NCI-H1436 (cell line): ENCODE data around the gene RGS1.
"Not testable (repeated sequence)": the region's sequence is repeated elsewhere in the genome, so short reads cannot be mapped to it uniquely, and the experiment has no call there.

ENCODE experiments used
- DNase-seq: peaks from one replicate; lab custom pipeline; 2025; lab: John Stamatoyannopoulos, UW

RGS1 gene, protein sequence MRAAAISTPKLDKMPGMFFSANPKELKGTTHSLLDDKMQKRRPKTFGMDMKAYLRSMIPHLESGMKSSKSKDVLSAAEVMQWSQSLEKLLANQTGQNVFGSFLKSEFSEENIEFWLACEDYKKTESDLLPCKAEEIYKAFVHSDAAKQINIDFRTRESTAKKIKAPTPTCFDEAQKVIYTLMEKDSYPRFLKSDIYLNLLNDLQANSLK

DNA sequence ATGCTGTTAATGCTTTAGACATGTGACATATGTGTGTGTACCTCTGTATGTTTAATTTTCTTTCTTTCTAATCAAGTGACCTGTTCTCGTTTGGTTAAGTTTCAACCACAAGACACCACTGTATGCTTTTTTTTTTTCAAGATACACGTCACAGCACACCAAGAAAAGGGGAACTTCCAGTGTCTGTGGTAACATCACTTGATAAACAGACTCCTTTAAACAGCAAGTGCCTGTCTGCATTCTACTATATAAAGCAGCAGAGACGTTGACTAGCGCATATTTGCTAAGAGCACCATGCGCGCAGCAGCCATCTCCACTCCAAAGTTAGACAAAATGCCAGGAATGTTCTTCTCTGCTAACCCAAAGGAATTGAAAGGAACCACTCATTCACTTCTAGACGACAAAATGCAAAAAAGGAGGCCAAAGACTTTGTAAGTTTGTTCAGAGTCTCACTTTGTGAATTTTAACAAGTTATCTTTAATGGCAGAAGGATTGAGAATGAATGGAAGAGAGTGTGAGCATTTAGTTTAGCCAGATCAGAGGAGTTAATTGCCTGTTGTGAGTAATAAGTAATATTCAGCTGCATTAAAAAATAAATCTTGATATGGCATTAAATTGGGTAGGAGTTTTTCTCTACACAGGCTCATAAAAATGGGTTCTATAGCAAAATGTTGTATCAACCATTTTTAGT is at the start of gene RGS1:
RGS1 (plus strand) TSS at position 275 of the 691 bp plus-strand sequence; CDS start at position 295, 20 bp downstream.
- no peak for DNase-seq

DNA sequence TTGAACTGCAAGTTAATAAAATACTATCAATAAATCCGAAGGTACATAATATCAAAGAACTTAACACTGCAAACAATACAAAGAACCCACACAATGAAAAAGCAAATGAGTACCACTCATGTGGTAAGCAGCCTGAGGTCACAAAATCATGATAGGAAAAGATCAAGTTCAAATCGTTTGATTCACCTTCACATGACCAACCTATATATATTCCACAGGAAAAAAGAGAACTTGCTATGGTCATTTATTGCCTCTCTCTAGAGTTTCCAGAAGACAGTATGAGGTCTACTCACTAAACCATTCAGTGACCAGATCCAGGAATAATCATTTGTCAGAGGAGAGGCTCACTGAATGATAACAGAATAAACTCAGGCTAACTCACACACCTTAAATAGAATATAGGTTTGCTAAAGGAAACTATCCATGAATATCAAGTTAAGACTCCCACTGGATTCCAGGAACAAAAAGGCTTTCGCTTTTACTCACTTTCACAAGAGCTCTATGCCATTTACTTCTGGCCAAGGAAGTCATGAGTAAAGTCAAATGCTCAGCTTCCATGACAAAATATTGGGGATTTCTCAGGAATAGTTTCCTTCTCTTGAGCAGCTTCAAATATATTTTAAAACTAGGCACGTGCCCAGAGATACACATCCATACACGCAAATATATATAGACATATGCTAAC is 48.3 kb upstream of the RGS1 start:
- DNase-seq: no peak

GRCh38 chr1:192527950-192528349 is 47.6 kb upstream of the RGS1 start:
- no peak for DNase-seq

DNA sequence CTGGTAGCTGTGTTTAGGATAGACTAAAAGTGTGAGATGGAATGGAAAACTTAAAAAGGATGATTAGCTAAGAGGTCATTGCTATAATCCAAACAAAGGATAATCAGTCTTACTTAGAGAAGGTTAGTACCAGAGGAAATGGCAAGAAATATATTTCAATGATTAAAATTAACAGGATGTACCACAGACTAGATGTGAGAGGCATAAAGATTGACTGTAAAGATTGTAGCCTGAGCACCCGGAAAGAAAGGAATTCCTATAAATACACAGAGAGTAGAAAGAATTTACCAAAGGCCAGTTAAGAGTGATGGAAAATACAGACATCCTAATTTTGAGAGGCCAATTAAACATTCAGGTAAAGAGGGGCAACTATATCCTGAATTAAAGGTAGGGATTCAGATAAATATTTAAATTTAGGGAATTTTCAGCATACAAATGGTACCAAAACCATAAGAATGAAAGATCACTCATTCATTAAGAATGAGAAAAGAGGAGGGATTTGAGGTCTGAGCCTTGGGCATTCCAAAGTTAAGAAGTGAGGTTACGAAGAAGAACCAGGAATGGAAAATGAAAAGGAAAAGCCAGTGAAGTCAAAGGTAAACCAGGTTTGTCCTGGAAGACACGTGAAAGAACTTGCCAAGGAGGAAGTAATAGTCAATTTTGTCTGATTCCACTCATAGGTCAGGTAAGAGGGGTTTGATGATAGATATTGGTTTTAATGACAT is 46.4 kb upstream of the RGS1 start:
- DNase-seq: no peak

DNA sequence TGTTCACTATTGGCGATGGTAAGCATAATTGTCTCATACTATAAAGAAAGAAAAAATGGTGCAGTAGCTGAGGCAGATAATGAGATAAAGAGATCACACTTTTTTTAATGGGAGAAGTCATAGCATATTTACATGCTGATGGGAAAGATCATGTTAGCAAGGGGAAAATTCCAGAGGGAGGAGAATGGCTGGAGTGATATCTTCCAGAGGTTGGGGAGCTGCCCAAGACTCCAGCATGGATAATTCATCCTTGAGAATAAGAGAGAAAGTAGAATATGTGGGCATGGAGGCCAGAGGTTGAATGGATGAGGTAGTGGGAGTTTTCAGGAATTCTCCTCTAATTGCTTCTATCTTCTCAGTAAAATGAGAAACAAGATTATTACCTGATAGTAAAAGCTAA is 45.8 kb upstream of the RGS1 start:
- DNase-seq: no peak

- no peak for DNase-seq
Observed at GRCh38 chr1:192530254-192530653, 45.3 kb upstream of the RGS1 start.

- DNase-seq: not testable (repeated sequence)
Observed at GRCh38 chr1:192531037-192531703, 44.4 kb upstream of the RGS1 start.

GRCh38 chr1:192534666-192535065 is 40.9 kb upstream of the RGS1 start:
- no peak for DNase-seq

DNA sequence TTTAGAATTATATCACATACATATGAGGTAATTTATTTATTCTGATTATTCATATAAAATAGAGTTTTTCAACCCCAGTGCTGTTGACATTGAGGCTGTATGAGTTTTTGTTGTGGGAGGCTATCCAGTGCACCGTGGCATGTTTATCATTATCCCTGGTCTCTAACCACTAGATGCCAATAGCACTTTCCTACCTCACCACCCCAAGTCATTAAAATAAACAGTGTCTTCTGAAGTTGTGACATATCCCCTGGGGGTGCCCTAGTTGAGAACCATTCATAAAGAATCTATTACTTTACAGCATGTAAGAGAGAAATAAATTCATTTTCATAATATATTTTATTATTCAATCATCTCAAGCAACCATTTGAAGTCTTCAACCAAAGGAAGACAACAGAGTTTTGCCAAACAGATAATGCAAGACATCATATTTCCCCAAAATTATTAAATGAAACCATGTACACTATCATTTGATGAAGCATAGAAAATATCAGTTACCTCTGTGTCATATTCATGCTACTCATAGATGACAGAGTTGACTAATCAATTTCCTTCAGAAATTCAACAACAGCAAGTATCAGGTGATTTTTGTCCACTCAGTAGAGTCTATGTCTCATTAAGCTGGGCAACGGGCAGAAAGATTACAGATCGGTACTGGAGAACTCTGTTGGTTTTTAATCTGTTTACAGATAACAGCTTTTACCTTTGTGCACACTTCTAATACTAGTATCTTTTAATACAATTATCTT is 39.5 kb upstream of the RGS1 start:
- DNase-seq: no peak

GRCh38 chr1:192538407-192539296 is 36.9 kb upstream of the RGS1 start:
- no peak for DNase-seq

DNA sequence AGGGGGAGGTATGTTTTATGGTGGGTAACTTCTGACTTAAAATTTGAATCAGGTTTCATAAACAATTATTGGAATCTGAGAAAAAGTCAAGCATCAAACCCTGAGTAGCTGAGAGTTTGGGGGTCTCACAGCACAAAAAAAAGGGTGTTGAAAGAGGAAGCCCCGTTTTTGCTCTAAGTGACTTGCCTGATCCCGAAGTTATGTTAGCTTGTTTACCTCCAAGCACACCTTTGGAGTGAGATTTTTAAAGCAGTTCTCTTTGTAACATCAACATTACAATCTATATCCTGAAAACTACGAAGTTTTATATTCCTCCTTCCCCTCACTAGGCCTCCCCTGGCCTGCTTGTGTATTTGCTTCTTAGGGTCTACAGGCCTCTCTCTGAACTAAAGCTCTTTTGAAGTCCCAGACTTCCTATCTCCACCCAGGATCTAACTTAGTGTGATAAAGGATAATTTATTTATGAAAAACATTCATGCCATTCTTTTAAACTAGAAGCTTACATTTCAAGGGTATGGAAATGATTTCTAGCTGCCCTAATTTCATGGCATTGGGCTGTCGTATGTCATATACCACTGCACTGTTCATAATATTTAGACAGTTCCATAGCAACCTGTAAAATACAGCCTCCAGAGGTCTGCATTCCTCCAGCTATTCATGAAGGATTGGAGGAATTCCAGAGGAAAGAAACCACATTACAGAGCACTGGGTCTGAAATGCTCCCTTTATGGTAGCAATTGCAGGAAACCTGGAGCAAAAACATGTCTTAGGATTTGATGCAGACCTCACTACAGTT is 36.1 kb upstream of the RGS1 start:
- DNase-seq: no peak

DNA sequence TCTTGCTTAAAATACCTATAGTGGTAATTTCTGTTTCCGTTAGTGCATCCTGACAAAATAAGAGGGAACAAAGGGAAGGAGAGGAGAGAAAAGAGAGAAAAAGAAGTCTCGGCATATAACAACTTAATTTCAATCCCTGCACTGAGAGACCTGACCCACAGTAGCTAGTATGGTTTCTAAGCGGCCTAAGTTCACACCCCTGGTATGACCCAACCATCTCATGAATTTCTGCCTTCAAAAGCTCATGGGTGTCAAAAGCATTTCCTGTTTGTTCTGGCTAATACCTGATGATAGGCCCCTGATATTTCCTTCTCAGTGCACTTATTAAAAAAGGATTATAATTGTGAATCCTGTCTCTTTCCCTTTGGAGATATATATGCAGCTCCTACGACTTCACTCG is 32.1 kb upstream of the RGS1 start:
- no peak for DNase-seq

DNA sequence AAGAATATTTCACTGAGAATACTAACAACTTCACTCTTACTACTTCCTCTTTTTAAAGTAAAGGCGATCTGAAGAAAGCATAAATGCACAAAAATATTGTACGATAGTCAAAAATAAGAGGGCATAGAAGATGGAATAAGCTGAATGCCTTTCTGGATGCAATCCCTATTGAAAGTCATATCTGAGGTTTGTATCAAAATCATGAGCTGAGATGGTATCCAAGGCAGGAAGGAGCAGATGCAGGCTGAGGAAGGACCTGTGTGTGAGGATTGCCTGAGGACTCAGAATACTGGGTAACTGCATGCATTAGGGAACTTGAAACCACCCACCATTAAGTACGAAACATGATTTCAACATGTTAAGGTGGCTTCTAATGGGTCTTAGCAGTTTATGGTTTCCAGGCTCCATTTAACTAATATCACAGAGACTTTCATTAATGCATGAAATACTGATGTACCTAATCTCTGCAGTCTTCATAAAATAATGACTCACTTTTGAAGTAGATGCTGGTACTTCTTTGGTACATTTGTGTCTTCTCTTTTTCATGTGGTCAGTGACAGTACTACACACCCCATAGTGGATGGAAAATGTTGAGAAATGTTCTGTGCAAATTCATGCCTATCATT is 29.6 kb upstream of the RGS1 start:
- DNase-seq: no peak

DNA sequence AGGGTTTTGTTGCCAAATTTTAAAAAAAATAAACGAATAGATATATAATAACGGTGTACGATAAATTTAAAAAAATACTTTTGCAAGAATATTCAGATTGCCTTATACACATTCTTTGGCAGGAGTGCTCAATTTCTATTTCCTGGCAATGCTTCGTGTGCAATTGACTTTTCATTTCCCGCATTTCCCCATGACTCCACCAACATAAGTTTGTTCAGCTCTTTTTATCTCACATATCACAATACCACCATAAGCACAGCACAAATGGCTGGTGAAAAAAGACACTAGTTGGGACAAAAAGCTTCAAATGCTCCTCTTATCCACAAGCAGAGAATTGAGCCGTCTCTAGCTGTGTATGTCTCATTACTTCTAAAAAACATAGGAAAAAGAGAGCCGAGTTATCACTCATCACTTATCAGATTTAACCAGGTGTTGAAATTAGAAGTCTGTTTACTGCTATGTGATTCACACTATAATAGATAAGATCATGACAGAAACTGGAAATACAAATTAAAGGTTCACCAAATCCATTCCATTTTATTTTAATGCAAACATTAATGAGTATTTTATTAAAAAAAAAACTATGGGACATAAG is 28.9 kb upstream of the RGS1 start:
- DNase-seq: no peak

DNA sequence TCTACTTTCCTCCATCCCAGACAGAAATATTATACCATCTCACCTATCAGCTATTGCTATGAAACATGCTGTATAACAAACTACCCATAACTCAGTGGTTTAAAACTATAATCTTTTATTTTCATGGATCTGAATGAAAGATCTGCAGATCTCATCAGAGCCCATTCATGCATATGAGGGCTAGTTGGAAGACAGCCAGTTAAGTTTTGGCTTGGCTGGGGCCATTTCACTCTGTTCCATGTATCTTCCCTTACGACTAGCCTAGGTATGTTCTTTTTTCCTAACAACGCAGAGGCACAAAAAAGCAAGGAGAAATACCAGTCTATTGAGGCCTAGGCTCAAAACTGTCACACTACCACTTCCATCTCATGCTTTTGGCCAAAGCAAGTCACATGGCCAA is 28.1 kb upstream of the RGS1 start:
- DNase-seq: no peak

GRCh38 chr1:192549937-192550336 is 25.6 kb upstream of the RGS1 start:
- no peak for DNase-seq

DNA sequence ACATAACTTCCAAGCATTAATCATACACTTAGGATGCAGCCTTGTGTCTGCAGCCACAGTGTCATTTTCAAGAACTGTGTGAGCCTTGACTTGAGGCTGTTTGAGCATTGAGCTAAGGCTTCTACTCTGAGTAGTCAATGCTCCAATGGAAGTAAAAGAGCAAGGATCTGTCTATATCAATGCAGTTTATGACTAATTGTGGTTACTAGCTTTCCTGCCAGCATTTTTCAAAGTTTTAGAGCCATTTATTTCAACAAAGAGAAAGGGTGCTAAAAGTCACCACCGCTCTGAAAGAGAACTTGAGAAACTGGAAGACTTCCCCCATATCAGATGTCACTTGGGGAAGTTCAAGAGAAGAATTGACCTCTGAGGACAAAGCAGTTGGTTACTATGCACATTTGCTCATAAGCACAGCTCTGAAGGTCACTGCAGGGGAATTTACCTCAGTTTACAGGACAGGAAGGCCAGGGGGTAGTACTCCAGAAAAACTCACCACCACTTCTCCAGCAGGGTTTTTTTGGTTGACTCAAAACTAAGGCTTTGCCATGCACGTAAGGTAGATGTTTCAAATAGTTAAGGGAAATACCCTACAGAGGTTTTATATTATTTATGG is 24.5 kb upstream of the RGS1 start:
- no peak for DNase-seq

- DNase-seq: no peak
Observed at GRCh38 chr1:192552760-192553191, 22.8 kb upstream of the RGS1 start.
